Neural crest cell (in vitro differentiated cells): ENCODE measurements around the gene SPSB4. TPM values are rescaled to one million over a fixed set of nuclear protein-coding genes. Genes with fewer than 3 reads are reported as not detected.
A peak's percentile ranks its signal among the peaks of the same experiment; 100 is the strongest.
"Not testable (repeated sequence)": the region's sequence is repeated elsewhere in the genome, so short reads cannot be mapped to it uniquely, and the experiment has no call there.

Experiments
- DNase-seq: peaks from one replicate; pipeline ENCODE4 v3.0.0; 2021; ENCODE audit warnings: low read depth, mixed read lengths, low spot score
- H3K27ac Mint-ChIP-seq: one replicate; pipeline ENCODE4 v1.8.0; 2021; ENCODE audit warnings: mild to moderate bottlenecking, mixed read lengths; ENCODE audit not compliant: unreplicated experiment
- H3K27me3 Mint-ChIP-seq: 2 replicates; pipeline ENCODE4 v1.8.0; 2021; ENCODE audit warnings: low read depth, mild to moderate bottlenecking, mixed read lengths
- H3K36me3 Mint-ChIP-seq: 2 replicates; pipeline ENCODE4 v1.8.0; 2021; ENCODE audit warnings: low read depth, mild to moderate bottlenecking, mixed read lengths
- H3K4me1 Mint-ChIP-seq: 2 replicates; pipeline ENCODE4 v1.8.0; 2021; ENCODE audit warnings: mixed read lengths
- H3K4me3 Mint-ChIP-seq: one replicate; pipeline ENCODE4 v1.8.0; 2021; ENCODE audit warnings: mild to moderate bottlenecking, mixed read lengths
- H3K9me3 Mint-ChIP-seq: 2 replicates; pipeline ENCODE4 v1.8.0; 2021; ENCODE audit warnings: mixed read lengths
- total RNA-seq: library from RNA; stranded (reverse); gene quantifications from 2 replicates; pipeline ENCODE4 v1.2.1, GENCODE V29; 2021
- TF ChIP-seq, protein P1 (sequence below): fragments of 200-600 bp; sonication (generic); conservative IDR thresholded peaks from 2 replicates; pipeline ENCODE4 v1.5.0; 2021; ENCODE audit warnings: antibody characterized with exemption, mild to moderate bottlenecking

SPSB4 gene
- total RNA-seq, 1 donor from 2014 or later: 35.1 TPM

DNA sequence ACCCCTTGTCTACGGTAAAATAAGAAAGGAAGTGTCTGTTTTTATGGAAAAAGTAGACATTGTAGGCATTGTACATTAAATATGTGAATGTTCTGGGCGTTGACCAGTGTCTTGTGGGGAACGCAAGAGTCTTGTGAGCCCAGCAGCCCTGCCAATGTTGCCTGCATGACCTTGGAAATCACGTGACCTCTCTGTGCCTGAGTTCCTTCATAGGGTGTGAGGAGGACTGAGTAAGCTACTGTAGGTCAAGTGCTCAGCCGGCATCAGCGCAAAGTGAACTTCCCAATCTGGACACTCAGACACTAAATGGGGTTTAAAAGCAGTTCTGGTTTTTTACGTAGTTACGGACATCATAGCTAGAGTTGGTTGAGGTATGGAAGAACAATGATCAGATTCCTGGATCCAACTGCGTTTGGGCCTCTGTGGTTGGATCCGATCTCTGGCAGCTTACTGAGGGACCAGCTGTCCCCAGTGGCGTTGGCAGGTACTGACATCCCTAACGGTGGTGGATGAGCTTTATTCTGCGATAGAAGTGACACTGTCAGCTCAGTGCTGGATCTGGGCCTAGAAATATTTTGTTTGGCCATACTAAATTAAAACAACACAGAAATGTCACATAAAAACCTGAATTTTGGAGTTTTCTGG lies 63.8 kb downstream of the SPSB4 start:
- Mint-ChIP-seq H3K27ac (no peak overlapping the region), H3K27me3 (no peaks in the 10 kb centered on the region), H3K4me1 (peaks cover 11% of the 10 kb centered on the region), H3K4me3 (no peak overlapping the region), H3K9me3 (peaks cover 11% of the 10 kb centered on the region), H3K36me3 (peaks cover 24% of the 10 kb centered on the region)
- DNase-seq: no peak
- TF ChIP-seq, protein P1, sequence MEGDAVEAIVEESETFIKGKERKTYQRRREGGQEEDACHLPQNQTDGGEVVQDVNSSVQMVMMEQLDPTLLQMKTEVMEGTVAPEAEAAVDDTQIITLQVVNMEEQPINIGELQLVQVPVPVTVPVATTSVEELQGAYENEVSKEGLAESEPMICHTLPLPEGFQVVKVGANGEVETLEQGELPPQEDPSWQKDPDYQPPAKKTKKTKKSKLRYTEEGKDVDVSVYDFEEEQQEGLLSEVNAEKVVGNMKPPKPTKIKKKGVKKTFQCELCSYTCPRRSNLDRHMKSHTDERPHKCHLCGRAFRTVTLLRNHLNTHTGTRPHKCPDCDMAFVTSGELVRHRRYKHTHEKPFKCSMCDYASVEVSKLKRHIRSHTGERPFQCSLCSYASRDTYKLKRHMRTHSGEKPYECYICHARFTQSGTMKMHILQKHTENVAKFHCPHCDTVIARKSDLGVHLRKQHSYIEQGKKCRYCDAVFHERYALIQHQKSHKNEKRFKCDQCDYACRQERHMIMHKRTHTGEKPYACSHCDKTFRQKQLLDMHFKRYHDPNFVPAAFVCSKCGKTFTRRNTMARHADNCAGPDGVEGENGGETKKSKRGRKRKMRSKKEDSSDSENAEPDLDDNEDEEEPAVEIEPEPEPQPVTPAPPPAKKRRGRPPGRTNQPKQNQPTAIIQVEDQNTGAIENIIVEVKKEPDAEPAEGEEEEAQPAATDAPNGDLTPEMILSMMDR: peak; percentile 58

DNA sequence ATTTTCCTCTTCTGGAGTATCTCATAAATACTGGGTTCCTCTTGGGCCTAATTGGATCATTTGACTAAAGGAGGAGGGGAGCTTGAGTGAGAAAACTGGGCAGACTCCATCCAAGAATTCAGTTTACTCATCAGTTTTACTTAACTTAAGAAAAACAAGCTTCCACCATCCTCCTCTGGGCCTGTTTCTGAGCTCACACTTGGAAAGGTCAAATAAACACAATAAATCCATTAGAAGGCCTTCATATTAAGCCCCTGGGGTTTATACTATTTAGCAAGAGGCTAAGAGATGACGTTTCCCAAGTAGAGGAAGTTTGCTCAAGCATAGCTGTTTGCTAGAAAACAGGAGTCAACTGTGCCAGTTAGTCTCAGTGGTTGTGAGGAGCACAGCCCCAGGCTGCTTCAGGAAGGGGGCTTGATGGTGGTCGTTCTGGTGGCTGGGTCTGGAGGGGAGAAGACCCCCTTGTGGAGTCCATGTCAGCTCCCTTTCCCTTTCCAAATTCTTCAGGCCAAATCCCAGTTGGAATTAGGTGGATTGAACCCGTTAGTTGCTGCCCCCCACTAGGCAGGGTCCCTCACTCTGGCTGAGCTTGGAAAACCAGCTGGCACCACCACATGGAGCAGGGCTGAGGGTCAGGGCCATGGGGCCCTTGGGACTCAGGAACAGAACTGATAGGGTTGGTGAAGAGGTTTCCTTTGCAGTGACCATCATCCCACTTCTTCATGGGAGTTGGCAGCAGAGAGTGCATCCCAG lies 64.8 kb downstream of the SPSB4 start:
- no peak overlapping the region for H3K4me3 Mint-ChIP-seq
- peaks cover 22% of the 10 kb centered on the region for H3K36me3 Mint-ChIP-seq
- H3K27me3 Mint-ChIP-seq: no peaks in the 10 kb centered on the region
- no peak overlapping the region for H3K27ac Mint-ChIP-seq
- DNase-seq: no peak
- peaks cover 8% of the 10 kb centered on the region for H3K4me1 Mint-ChIP-seq
- TF ChIP-seq, protein P1: no peak
- H3K9me3 Mint-ChIP-seq: peaks cover 11% of the 10 kb centered on the region

DNA sequence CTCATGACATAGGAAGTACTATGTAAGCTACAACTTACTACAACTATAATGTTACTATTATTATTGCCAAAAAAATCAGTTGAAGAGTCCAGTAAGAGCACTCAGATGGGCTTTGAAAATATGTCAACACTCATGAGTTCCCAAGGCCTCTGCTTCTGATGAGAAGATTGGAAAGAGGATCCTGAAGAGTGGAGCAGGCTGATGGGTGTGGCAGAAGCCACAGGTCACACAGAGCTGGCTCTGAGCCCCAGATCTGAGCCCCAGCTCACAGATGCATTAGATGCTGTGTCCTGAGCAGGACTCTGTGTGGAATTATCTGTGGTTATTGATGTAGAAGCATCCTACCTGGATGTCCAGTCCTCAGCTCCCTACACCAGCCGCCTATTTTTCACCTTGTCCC lies 65.6 kb downstream of the SPSB4 start:
- no peaks in the 10 kb centered on the region for H3K27me3 Mint-ChIP-seq
- no peak overlapping the region for H3K27ac Mint-ChIP-seq
- H3K9me3 Mint-ChIP-seq: peaks cover 11% of the 10 kb centered on the region
- H3K4me1 Mint-ChIP-seq: peaks cover 13% of the 10 kb centered on the region
- no peak for DNase-seq
- peaks cover 22% of the 10 kb centered on the region for H3K36me3 Mint-ChIP-seq
- no peak overlapping the region for H3K4me3 Mint-ChIP-seq
- TF ChIP-seq, protein P1: no peak

DNA sequence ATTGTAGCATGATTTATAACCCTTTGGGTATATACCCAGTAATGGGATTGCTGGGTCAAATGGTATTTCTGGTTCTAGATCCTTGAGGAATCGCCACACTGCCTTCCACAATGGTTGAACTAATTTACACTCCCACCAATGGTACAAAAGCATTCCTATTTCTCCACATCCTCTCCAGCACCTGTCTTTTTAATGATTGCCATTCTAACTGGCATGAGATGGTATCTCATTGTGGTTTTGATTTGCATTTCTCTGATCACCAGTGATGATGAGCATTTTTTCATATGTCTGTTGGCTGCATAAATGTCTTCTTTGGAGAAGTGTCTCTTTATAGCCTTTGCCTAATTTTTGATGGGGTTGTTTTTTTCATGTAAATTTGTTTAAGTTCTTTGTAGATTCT lies 66.8 kb downstream of the SPSB4 start:
- H3K27ac Mint-ChIP-seq, DNase-seq, H3K27me3 Mint-ChIP-seq, H3K4me3 Mint-ChIP-seq: not testable (repeated sequence)
- Mint-ChIP-seq H3K36me3 (peaks cover 19% of the 10 kb centered on the region), H3K9me3 (peaks cover 11% of the 10 kb centered on the region), H3K4me1 (peaks cover 23% of the 10 kb centered on the region)

DNA sequence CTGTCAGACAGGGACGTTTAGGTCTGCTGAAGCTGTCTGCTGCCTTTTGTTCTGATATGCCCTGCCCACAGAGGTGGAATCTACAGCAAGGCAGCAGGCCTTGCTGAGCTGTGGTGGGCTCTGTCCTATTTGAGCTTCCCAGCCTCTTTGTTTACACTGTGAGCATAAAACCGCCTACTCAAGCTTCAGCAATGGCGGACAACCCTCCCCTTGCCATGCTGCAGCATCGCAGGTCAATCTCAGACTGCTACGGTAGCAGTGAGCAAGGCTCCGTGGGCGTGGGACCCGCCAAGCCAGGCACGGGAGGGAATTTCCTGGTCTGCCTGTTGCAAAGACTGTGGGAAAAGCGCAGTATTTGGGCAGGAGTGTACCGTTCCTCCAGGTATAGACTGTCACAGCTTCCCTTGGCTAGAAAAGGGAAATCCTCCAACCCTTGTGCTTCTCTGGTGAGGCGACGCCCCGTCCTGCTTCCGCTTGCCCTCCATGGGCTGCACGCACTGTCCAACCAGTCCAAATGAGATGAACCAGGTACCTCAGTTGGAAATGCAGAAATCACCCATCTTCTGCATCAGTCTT lies 71.4 kb downstream of the SPSB4 start:
- Mint-ChIP-seq H3K27ac (no peak overlapping the region), H3K9me3 (peaks cover 11% of the 10 kb centered on the region), H3K36me3 (peaks cover 15% of the 10 kb centered on the region), H3K4me3 (no peak overlapping the region), H3K4me1 (peaks cover 22% of the 10 kb centered on the region), H3K27me3 (no peaks in the 10 kb centered on the region)
- DNase-seq: no peak
- TF ChIP-seq, protein P1: no peak
